ENCODE measurements around the gene ZNF84.

DNA sequence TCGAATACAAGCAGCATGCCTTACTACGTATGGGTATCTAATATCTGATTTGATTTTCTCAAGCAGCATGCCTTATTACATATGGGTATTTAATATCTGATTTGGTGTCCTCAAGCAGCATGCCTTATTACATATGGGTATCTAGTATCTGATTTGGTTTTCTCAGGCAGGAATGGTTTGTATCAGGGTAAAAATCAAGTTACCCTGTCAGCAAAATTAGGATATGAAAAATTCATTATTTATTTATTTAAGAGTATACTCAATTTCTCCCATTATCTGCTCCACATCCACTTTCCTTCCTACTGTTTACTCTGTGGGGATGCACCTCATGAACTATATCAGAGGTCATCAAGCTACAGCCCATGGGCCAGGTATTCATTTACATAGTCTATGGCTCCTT lies 70.8 kb downstream of the ZNF84 start:
- TF ChIP-seq, protein P1, sequence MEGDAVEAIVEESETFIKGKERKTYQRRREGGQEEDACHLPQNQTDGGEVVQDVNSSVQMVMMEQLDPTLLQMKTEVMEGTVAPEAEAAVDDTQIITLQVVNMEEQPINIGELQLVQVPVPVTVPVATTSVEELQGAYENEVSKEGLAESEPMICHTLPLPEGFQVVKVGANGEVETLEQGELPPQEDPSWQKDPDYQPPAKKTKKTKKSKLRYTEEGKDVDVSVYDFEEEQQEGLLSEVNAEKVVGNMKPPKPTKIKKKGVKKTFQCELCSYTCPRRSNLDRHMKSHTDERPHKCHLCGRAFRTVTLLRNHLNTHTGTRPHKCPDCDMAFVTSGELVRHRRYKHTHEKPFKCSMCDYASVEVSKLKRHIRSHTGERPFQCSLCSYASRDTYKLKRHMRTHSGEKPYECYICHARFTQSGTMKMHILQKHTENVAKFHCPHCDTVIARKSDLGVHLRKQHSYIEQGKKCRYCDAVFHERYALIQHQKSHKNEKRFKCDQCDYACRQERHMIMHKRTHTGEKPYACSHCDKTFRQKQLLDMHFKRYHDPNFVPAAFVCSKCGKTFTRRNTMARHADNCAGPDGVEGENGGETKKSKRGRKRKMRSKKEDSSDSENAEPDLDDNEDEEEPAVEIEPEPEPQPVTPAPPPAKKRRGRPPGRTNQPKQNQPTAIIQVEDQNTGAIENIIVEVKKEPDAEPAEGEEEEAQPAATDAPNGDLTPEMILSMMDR (IDR thresholded peaks at IDR 0.05; ENCODE audit: insufficient read depth, low read depth, low read length): no peak
- TF ChIP-seq EZH2 (IDR thresholded peaks at IDR 0.05; ENCODE audit: insufficient read depth, low read length): no peak
